Measurements from ENCODE around the gene AMIGO1.

AMIGO1 gene

DNA sequence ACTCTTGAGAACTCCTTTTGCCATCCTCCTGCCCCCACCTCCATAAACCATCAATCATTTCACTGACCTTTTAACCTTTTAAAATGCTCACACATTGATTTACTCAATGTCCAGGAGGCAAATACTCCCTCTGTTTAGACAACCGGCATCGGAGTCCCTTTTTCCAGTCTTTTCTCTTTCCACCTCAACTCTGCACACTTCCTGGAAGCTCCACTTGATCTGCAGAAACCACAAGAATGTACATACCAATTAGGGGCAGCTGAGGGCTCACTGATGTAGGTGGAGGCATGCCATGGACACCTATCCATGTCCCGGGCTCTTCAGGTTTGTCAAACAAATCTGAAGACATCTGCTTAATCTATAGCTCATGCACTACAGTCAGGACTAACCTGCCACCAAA, 5.3 kb upstream of the AMIGO1 start:
- TF ChIP-seq, protein P1, sequence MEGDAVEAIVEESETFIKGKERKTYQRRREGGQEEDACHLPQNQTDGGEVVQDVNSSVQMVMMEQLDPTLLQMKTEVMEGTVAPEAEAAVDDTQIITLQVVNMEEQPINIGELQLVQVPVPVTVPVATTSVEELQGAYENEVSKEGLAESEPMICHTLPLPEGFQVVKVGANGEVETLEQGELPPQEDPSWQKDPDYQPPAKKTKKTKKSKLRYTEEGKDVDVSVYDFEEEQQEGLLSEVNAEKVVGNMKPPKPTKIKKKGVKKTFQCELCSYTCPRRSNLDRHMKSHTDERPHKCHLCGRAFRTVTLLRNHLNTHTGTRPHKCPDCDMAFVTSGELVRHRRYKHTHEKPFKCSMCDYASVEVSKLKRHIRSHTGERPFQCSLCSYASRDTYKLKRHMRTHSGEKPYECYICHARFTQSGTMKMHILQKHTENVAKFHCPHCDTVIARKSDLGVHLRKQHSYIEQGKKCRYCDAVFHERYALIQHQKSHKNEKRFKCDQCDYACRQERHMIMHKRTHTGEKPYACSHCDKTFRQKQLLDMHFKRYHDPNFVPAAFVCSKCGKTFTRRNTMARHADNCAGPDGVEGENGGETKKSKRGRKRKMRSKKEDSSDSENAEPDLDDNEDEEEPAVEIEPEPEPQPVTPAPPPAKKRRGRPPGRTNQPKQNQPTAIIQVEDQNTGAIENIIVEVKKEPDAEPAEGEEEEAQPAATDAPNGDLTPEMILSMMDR (IDR thresholded peaks at IDR 0.05; ENCODE audit: low read length, missing control alignments): no peak
- DNase-seq (ENCODE audit: low read depth): no peak
- no peak overlapping the region for H3K4me3 ChIP-seq (replicated peaks; ENCODE audit: low read depth, low read length)

DNA sequence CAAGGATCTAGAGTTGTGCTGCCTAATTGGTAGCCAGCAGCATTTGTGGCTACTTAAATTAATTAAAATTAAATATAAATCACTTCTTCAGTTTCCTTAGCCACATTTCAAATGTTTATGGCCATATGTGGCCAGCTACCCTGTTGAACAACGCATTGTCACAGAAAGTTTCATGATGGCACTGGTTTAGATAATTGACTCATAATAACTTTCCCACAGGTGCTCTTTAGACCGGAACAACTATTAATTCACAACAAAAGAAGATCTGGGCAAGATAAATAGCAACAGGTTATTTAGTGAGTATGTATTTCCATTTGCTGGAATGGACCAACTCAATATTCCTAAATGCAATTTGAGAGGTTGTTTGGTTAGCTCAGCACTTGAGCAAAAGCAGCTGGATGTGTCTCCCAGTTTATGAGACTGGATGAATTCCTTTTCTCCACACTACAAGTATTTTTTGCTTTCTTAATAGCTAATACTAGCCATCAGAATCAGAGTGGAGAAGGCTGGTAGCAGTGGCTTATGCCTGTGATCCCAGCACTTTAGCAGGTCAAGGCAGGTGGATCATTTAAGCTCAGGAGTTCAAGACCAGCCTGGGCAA, 3.7 kb upstream of the AMIGO1 start:
- no peak for DNase-seq (ENCODE audit: low read depth)
- no peak overlapping the region for H3K4me3 ChIP-seq (replicated peaks; ENCODE audit: low read depth, low read length)
- TF ChIP-seq, protein P1 (IDR thresholded peaks at IDR 0.05; ENCODE audit: low read length, missing control alignments): no peak

DNA sequence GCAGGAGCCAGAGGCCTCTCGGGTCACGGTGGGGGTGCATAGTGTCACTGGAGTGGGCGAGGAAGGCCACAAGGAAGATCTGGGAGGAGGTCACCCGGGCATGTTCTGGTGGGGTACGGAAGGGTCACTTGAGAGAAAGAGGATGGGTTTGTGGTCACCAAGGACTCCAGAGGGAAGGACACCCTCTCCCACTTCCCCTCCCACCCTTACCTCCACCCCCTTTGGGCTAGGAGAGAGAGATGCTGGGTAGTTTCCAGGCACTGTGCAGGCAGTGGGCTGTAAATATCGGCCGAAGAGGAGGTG, 703 bp downstream of the AMIGO1 start:
- TF ChIP-seq, protein P1 (IDR thresholded peaks at IDR 0.05; ENCODE audit: low read length, missing control alignments): no peak
- H3K4me3 ChIP-seq (replicated peaks; ENCODE audit: low read depth, low read length): peak overlapping the region; percentile 63

DNA sequence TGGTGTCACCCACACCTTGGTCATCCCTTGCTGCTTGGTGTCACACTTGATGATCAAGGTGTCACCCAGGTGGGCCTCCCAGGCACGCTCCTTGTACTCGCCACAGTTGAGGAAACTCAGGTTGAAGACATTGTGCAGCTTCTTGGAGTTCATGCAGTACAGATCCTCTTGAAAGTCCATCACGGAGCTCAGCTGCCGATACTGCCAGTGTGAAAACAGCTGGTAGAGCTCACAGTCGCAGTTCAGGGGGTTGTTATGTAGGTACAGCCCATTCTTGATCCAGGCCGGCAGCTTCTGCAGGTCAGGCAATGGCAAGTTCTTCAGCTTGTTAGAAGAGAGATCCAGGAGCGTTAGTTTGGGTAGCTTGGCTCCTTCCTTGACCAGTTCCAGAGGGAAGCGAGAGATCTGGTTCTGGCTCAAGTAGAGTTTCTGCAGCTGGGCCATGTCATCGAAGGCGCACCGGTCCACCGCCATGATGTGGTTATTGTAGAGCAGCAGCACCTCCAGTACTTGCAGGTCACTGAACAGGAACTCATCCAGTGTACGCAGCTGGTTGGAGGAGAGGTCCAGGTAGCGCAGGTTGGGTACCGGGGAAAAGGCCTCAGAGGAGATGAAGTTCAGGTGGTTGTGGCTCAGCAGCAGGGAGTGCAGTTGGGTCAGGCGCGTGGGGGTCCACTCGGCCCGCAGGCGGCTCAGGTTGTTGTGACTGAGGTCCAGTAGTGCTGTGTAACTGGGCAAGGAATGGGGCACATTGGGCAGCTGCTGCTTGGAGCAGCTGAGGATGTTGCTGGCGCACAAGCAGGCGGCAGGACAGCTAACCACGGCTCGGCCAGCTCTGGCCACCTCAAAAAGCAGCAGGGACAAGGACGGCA, 1.3 kb downstream of the AMIGO1 start:
- no peak overlapping the region for H3K4me3 ChIP-seq (replicated peaks; ENCODE audit: low read depth, low read length)

More for the DNA sequence above, 703 bp downstream of the AMIGO1 start:
- no peak for DNase-seq (ENCODE audit: low read depth)

DNA sequence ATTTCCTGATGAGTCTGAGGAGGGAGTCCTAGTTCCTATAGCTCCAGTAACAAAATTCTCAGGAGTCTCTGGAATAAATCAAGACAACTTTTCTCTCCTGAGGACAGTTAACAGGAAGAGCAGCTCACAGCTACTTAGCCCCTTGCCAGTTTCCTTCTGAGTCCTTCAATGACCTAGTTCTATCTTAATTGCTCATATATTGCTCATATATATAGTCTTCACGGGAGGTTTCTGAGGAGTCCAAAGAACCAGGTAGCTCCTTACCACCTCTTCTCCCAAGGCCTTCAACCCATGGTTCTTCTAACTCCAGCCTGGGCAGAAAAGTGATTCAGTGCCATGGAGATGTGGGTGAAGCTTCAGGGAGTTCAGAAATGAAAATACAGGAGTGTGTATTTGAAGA, 4.6 kb downstream of the AMIGO1 start:
- no peak overlapping the region for H3K4me3 ChIP-seq (replicated peaks; ENCODE audit: low read depth, low read length)
- TF ChIP-seq, protein P1 (IDR thresholded peaks at IDR 0.05; ENCODE audit: low read length, missing control alignments): no peak
- DNase-seq (ENCODE audit: low read depth): no peak

More for the DNA sequence above, 1.3 kb downstream of the AMIGO1 start:
- no peak for DNase-seq (ENCODE audit: low read depth)
- TF ChIP-seq, protein P1 (IDR thresholded peaks at IDR 0.05; ENCODE audit: low read length, missing control alignments): no peak

DNA sequence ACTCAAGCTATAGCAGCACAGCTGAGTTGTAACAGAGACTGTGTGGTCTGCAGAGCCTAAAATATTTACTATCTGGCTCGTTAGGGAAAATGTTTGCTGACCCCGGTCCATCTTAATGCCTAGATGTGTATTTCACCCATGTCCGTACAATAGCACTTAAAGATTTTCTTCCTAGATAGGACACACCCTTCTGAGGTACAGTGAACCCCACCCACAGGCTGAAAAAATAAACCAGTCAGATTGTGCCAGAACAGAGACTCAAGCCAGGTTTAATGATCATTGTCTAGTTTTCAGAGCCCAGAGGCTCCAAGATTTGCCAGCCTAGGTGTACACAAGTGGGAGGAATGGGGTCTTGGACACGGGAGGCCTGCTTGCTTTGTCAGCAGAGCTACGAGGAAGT, 5.6 kb downstream of the AMIGO1 start:
- TF ChIP-seq, protein P1 (IDR thresholded peaks at IDR 0.05; ENCODE audit: low read length, missing control alignments): no peak
- no peak overlapping the region for H3K4me3 ChIP-seq (replicated peaks; ENCODE audit: low read depth, low read length)
- DNase-seq (ENCODE audit: low read depth): no peak
